ENCODE measurements around the gene TRIM37. TPM values are rescaled to one million over a fixed set of nuclear protein-coding genes. Genes with fewer than 3 reads are reported as not detected.
"Not testable (repeated sequence)": the region's sequence is repeated elsewhere in the genome, so short reads cannot be mapped to it uniquely, and the experiment has no call there.

Gene TRIM37
- total RNA-seq, 1 experiment from 2014 or later = 62.3 TPM

- TF ChIP-seq GTF2I (CRISPR knock-in tag; conservative IDR thresholded peaks at IDR 0.05) (no peak), TEAD1 (CRISPR knock-in tag; IDR thresholded peaks at IDR 0.05) (no peak), ZNF232 (CRISPR knock-in tag; IDR thresholded peaks at IDR 0.05) (no peak), NR2C2 (CRISPR knock-in tag; IDR thresholded peaks at IDR 0.05) (no peak), ETV6 (CRISPR knock-in tag; IDR thresholded peaks at IDR 0.05) (no peak), PREB (CRISPR knock-in tag; IDR thresholded peaks at IDR 0.05; ENCODE audit: borderline replicate concordance) (no peak), GRHL2 (CRISPR knock-in tag; IDR thresholded peaks at IDR 0.05; ENCODE audit: insufficient replicate concordance, severe bottlenecking) (no peak), FOXJ3 (CRISPR knock-in tag; IDR thresholded peaks at IDR 0.05; ENCODE audit: borderline replicate concordance) (no peak), ZBTB43 (CRISPR knock-in tag; IDR thresholded peaks at IDR 0.05) (no peak)
- CTCF ChIA-PET = interaction anchor here (0.8 kb wide), 1 partner anchor 272 kb away, joined by 3 read pairs; no protein-coding TSS in a partner anchor
- POLR2A ChIA-PET = no interaction called here
Measured at GRCh38 chr17:58956997-58957724, 149.5 kb downstream of the TRIM37 start.

GRCh38 chr17:58954358-58954757 is 152.3 kb downstream of the TRIM37 start:
- H3K4me1 Mint-ChIP-seq; H3K27ac Mint-ChIP-seq; H3K27me3 Mint-ChIP-seq (ENCODE audit: low read depth); POLR2A ChIA-PET; ATAC-seq; DNase-seq (ENCODE audit: low spot score); CTCF ChIA-PET; H3K4me3 Mint-ChIP-seq: not testable (repeated sequence)
- Mint-ChIP-seq H3K9me3 (peaks cover 21% of the 10 kb centered on the region), H3K36me3 (peaks cover 17% of the 10 kb centered on the region)

More at GRCh38 chr17:58956997-58957724, 149.5 kb downstream of the TRIM37 start:
- ATAC-seq = no peak
- H3K36me3 Mint-ChIP-seq = no peaks in the 10 kb centered on the region
- no peaks in the 10 kb centered on the region for H3K27me3 Mint-ChIP-seq (ENCODE audit: low read depth)
- no peak overlapping the region for H3K27ac Mint-ChIP-seq
- H3K4me3 Mint-ChIP-seq = no peak overlapping the region
- H3K9me3 Mint-ChIP-seq = 0 out of 2 replicates have a peak, but pooled peaks cover 3% of the 10 kb centered on the region
- H3K4me1 Mint-ChIP-seq = peaks cover 5% of the 10 kb centered on the region
- DNase-seq (ENCODE audit: low spot score) = no peak

- ChIA-PET CTCF (interaction anchor here (1.9 kb wide), 1 partner anchor 57 kb away, joined by 4 read pairs; no protein-coding TSS in a partner anchor), POLR2A (no interaction called here)
- ATAC-seq = no peak
- TF ChIP-seq OVOL2 (CRISPR knock-in tag; IDR thresholded peaks at IDR 0.05; ENCODE audit: borderline replicate concordance) (no peak), CDX4 (CRISPR knock-in tag; IDR thresholded peaks at IDR 0.05; ENCODE audit: borderline replicate concordance) (no peak), ZNF671 (CRISPR knock-in tag; IDR thresholded peaks at IDR 0.05) (no peak), ZBTB21 (CRISPR knock-in tag; IDR thresholded peaks at IDR 0.05; ENCODE audit: borderline replicate concordance) (no peak), IRF1 (CRISPR knock-in tag; IDR thresholded peaks at IDR 0.05) (no peak), NR1H2 (CRISPR knock-in tag; IDR thresholded peaks at IDR 0.05) (no peak), GTF2I (CRISPR knock-in tag; conservative IDR thresholded peaks at IDR 0.05) (no peak), SMAD4 (CRISPR knock-in tag; IDR thresholded peaks at IDR 0.05) (no peak), ATF6 (CRISPR knock-in tag; IDR thresholded peaks at IDR 0.05) (no peak), HMGXB4 (CRISPR knock-in tag; IDR thresholded peaks at IDR 0.05) (no peak), ZNF396 (CRISPR knock-in tag; IDR thresholded peaks at IDR 0.05; ENCODE audit: borderline replicate concordance) (no peak), ZBTB43 (CRISPR knock-in tag; IDR thresholded peaks at IDR 0.05) (no peak), CBFB (CRISPR knock-in tag; IDR thresholded peaks at IDR 0.05; ENCODE audit: low read depth) (no peak), CREB1 (CRISPR knock-in tag; IDR thresholded peaks at IDR 0.05) (no peak)
Measured at GRCh38 chr17:58947824-58948223, 158.9 kb downstream of the TRIM37 start.

More at GRCh38 chr17:58947824-58948223, 158.9 kb downstream of the TRIM37 start:
- Mint-ChIP-seq H3K27ac (no peak overlapping the region), H3K4me1 (no peaks in the 10 kb centered on the region), H3K36me3 (peaks cover 23% of the 10 kb centered on the region), H3K27me3 (ENCODE audit: low read depth) (no peaks in the 10 kb centered on the region; the same call in 1 of the 2 replicates), H3K4me3 (no peak overlapping the region), H3K9me3 (peaks cover 30% of the 10 kb centered on the region)
- DNase-seq (ENCODE audit: low spot score) = no peak

Data from WTC11 (cell line).